GM12878 (cell line): ENCODE measurements around the gene MRAS. TPM values are rescaled to one million over a fixed set of nuclear protein-coding genes. Genes with fewer than 3 reads are reported as not detected.

Experiments used
- ATF7 ChIP-seq: fragments of 450-650 bp; IDR thresholded peaks from 2 replicates; pipeline ENCODE4 v1.6.1; 2016; ENCODE audit warnings: low read depth, mild to moderate bottlenecking
- FOXK2 ChIP-seq: fragments of 450-650 bp; IDR thresholded peaks from 2 replicates; pipeline ENCODE4 v1.6.1; 2017; ENCODE audit warnings: mild to moderate bottlenecking, moderate library complexity
- IKZF2 ChIP-seq, 2 experiments: fragments of 450-650 bp; IDR thresholded peaks; 2 replicates each; pipeline ENCODE4 v1.6.1; 2017; ENCODE audit warnings: mild to moderate bottlenecking in 2 of 2, moderate library complexity in 2 of 2
- JUNB ChIP-seq: IDR thresholded peaks from 2 replicates; pipeline ENCODE4 v1.6.1; 2016; ENCODE audit warnings: antibody characterized with exemption, mild to moderate bottlenecking
- PML ChIP-seq: IDR thresholded peaks from 2 replicates; pipeline ENCODE4 v1.6.1; 2012; ENCODE audit warnings: low read length, inconsistent platforms
- RAD51 ChIP-seq: fragments of 450-650 bp; IDR thresholded peaks from 2 replicates; pipeline ENCODE4 v1.6.1; 2016; ENCODE audit warnings: moderate library complexity, mild to moderate bottlenecking, inconsistent platforms
- RBBP5 ChIP-seq: fragments of 200-600 bp; sonication (generic); conservative IDR thresholded peaks from 2 replicates; pipeline ENCODE4 v1.6.1; 2016
- SRF ChIP-seq, 2 experiments: IDR thresholded peaks; 2 replicates each; pipeline ENCODE4 v1.6.1; 2011; ENCODE audit warnings: low read depth in 2 of 2, low read length in 2 of 2, mild to moderate bottlenecking in 1 of 2, moderate library complexity in 1 of 2
- ZSCAN29 ChIP-seq: fragments of 450-650 bp; IDR thresholded peaks from 2 replicates; pipeline ENCODE4 v1.6.1; 2017; ENCODE audit warnings: mild to moderate bottlenecking, moderate library complexity
- polyA plus RNA-seq, 11 experiments: library from polyadenylated mRNA; depleted of rRNA in 4 of 11; unstranded in 6 of 11; stranded (reverse) in 5 of 11; fragments of >200 nt; fragmentation: Nextera tagmentation in 4 of 11; fragmentation: Illumina TruSeq in 1 of 11; extraction: Ambion mirVana in 4 of 11; extraction: Trizol in 1 of 11; gene quantifications; 1 replicate in 1 of 11; 2 replicates in 10 of 11; pipeline versions ENCODE4 v1.2.1 to v1.2.3, GENCODE V29; 2011 to 2016; ENCODE audit warnings: inconsistent platforms in 2 of 11, missing spikeins in 2 of 11, low read depth in 1 of 11
- total RNA-seq, 4 experiments: library from RNA; depleted of rRNA in 3 of 4; stranded (reverse); fragments of >200 nt in 3 of 4; fragmentation: Illumina TruSeq in 1 of 4; extraction: Trizol in 1 of 4; gene quantifications; 2 replicates each; pipeline versions ENCODE4 v1.2.1 to v1.2.3, GENCODE V29; 2013 to 2021
- TF ChIP-seq, protein P1 (sequence below): IDR thresholded peaks from 2 replicates; pipeline ENCODE4 v1.6.1; 2011; ENCODE audit warnings: borderline replicate concordance, low read depth, mild to moderate bottlenecking, moderate library complexity, low read length; ENCODE audit not compliant: insufficient read depth, poor library complexity, severe bottlenecking
- TF ChIP-seq, protein P2 (sequence below): fragments of 450-650 bp; IDR thresholded peaks from 2 replicates; pipeline ENCODE4 v1.6.1; 2017; ENCODE audit warnings: borderline replicate concordance
- TF ChIP-seq, protein P3 (sequence below): fragments of 450-650 bp; IDR thresholded peaks from 2 replicates; pipeline ENCODE4 v1.6.1; 2017; ENCODE audit warnings: antibody characterized with exemption, mild to moderate bottlenecking, moderate library complexity
- TF ChIP-seq, protein P4 (sequence below): fragments of 150-350 bp; IDR thresholded peaks from 2 replicates; pipeline ENCODE4 v1.6.1; 2016; ENCODE audit warnings: low read depth, low read length

MRAS gene
- total and polyA plus RNA-seq, 10 of the 15 experiments (the other 5 are each of a cell fraction or from before 2014, with no cell fraction given), result 0.01 to 0.44 (median 0.17) TPM; not detected in 6

DNA sequence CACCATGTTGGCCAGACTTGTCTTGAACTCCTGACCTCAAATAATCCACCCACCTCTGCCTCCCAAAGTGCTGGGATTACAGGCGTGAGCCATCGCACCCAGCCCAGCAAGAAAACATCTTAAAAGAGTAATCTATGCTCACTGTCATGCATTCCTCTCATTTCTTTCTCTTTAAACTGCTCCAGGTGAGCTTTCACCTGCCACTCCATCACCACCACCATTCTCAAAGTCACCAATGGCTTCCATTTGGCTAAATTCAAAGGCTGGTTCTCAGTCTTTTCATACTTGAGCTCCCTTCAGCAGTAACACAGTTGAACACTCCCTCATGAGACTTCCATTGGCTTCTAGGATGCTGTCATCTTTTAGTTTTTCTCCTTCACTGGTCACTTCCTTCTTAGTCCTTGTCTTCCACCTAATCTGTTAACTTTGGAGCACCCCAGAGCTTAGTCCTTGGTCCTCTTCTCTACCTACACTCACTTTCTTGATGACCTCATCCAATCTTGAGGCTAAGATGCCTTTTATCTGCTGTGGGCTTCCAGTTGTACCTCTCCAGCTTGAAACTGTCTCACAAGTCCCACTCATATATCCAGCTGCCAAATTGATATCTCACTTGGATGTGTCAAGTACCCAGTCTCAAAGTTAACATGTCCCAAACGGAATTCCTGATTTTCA is 59.0 kb downstream of the MRAS start (continued):
- TF ChIP-seq, protein P1, sequence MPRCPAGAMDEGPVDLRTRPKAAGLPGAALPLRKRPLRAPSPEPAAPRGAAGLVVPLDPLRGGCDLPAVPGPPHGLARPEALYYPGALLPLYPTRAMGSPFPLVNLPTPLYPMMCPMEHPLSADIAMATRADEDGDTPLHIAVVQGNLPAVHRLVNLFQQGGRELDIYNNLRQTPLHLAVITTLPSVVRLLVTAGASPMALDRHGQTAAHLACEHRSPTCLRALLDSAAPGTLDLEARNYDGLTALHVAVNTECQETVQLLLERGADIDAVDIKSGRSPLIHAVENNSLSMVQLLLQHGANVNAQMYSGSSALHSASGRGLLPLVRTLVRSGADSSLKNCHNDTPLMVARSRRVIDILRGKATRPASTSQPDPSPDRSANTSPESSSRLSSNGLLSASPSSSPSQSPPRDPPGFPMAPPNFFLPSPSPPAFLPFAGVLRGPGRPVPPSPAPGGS, result no peak
- TF ChIP-seq, protein P2, sequence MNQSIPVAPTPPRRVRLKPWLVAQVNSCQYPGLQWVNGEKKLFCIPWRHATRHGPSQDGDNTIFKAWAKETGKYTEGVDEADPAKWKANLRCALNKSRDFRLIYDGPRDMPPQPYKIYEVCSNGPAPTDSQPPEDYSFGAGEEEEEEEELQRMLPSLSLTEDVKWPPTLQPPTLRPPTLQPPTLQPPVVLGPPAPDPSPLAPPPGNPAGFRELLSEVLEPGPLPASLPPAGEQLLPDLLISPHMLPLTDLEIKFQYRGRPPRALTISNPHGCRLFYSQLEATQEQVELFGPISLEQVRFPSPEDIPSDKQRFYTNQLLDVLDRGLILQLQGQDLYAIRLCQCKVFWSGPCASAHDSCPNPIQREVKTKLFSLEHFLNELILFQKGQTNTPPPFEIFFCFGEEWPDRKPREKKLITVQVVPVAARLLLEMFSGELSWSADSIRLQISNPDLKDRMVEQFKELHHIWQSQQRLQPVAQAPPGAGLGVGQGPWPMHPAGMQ, result no peak
- TF ChIP-seq RAD51 (no peak), JUNB (no peak), IKZF2 (IDR thresholded peaks at IDR 0.05) (no peak), RBBP5 (no peak), SRF (IDR thresholded peaks at IDR 0.05; ENCODE audit: low read depth in 2 of 2, low read length in 2 of 2) (no peak), ZSCAN29 (no peak), FOXK2 (no peak), PML (no peak), ATF7 (no peak)
- TF ChIP-seq, protein P3, sequence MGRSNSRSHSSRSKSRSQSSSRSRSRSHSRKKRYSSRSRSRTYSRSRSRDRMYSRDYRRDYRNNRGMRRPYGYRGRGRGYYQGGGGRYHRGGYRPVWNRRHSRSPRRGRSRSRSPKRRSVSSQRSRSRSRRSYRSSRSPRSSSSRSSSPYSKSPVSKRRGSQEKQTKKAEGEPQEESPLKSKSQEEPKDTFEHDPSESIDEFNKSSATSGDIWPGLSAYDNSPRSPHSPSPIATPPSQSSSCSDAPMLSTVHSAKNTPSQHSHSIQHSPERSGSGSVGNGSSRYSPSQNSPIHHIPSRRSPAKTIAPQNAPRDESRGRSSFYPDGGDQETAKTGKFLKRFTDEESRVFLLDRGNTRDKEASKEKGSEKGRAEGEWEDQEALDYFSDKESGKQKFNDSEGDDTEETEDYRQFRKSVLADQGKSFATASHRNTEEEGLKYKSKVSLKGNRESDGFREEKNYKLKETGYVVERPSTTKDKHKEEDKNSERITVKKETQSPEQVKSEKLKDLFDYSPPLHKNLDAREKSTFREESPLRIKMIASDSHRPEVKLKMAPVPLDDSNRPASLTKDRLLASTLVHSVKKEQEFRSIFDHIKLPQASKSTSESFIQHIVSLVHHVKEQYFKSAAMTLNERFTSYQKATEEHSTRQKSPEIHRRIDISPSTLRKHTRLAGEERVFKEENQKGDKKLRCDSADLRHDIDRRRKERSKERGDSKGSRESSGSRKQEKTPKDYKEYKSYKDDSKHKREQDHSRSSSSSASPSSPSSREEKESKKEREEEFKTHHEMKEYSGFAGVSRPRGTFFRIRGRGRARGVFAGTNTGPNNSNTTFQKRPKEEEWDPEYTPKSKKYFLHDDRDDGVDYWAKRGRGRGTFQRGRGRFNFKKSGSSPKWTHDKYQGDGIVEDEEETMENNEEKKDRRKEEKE, result no peak
- TF ChIP-seq, protein P4, sequence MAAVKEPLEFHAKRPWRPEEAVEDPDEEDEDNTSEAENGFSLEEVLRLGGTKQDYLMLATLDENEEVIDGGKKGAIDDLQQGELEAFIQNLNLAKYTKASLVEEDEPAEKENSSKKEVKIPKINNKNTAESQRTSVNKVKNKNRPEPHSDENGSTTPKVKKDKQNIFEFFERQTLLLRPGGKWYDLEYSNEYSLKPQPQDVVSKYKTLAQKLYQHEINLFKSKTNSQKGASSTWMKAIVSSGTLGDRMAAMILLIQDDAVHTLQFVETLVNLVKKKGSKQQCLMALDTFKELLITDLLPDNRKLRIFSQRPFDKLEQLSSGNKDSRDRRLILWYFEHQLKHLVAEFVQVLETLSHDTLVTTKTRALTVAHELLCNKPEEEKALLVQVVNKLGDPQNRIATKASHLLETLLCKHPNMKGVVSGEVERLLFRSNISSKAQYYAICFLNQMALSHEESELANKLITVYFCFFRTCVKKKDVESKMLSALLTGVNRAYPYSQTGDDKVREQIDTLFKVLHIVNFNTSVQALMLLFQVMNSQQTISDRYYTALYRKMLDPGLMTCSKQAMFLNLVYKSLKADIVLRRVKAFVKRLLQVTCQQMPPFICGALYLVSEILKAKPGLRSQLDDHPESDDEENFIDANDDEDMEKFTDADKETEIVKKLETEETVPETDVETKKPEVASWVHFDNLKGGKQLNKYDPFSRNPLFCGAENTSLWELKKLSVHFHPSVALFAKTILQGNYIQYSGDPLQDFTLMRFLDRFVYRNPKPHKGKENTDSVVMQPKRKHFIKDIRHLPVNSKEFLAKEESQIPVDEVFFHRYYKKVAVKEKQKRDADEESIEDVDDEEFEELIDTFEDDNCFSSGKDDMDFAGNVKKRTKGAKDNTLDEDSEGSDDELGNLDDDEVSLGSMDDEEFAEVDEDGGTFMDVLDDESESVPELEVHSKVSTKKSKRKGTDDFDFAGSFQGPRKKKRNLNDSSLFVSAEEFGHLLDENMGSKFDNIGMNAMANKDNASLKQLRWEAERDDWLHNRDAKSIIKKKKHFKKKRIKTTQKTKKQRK, result no peak
